OCI-LY7 (cell line): Measurements from ENCODE around the gene CDH3. TPM values are rescaled to one million over a fixed set of nuclear protein-coding genes. Genes with fewer than 3 reads are reported as not detected.

Experiments used
- BruUV-seq: library from RNA; stranded (reverse); fragments of 400-500 nt; replicated peaks from 2 replicates; lab custom pipeline; 2021; lab: Mats Ljungman, UMichigan
- CTCF ChIA-PET: fragments of 300-600 bp; sonication (Branson Sonifier 250); formaldehyde crosslinking; loops from one replicate; lab custom pipeline; 2022; ENCODE audit warnings: antibody characterized with exemption; ENCODE audit not compliant: unreplicated experiment; lab: Charles Lee
- POLR2A ChIA-PET: fragments of 300-600 bp; sonication (Branson Sonifier 250); formaldehyde crosslinking; loops from one replicate; lab custom pipeline; 2022; ENCODE audit warnings: antibody characterized with exemption; lab: Charles Lee
- DNase-seq: peaks from one replicate; pipeline ENCODE4 v3.0.0-alpha.2; 2015; ENCODE audit warnings: low spot score
- H2AFZ ChIP-seq: fragments of 200-600 bp; sonication (generic), shearing (Covaris generic); 2 replicates; pipeline ENCODE4 v1.6.1; 2014; ENCODE audit warnings: mild to moderate bottlenecking, antibody characterized with exemption, low read length, moderate library complexity
- H3K27ac ChIP-seq: fragments of 200-600 bp; sonication (generic); 2 replicates; pipeline ENCODE4 v1.5.1; 2014; ENCODE audit warnings: mixed run types, low read depth, mild to moderate bottlenecking, moderate library complexity, low read length, inconsistent platforms; ENCODE audit not compliant: poor library complexity, severe bottlenecking
- H3K36me3 ChIP-seq: fragments of 200-600 bp; sonication (generic); 2 replicates; pipeline ENCODE4 v1.6.1; 2014; ENCODE audit warnings: mild to moderate bottlenecking, antibody characterized with exemption, low read length, moderate library complexity, mixed read lengths; ENCODE audit not compliant: insufficient read depth
- H3K4me1 ChIP-seq: fragments of 200-600 bp; sonication (generic); 2 replicates; pipeline ENCODE4 v1.5.1; 2014; ENCODE audit warnings: mild to moderate bottlenecking, low read length; ENCODE audit not compliant: insufficient read depth, poor library complexity, severe bottlenecking
- H3K4me2 ChIP-seq: fragments of 200-600 bp; sonication (generic); 2 replicates; pipeline ENCODE4 v1.6.1; 2014; ENCODE audit warnings: mild to moderate bottlenecking, low read length
- H3K4me3 ChIP-seq: fragments of 200-600 bp; sonication (generic); 2 replicates; pipeline ENCODE4 v1.5.1; 2014; ENCODE audit warnings: mild to moderate bottlenecking, low read depth, low read length; ENCODE audit not compliant: poor library complexity, severe bottlenecking
- H3K79me2 ChIP-seq: fragments of 200-600 bp; sonication (generic); 2 replicates; pipeline ENCODE4 v1.6.1; 2016; ENCODE audit warnings: low read depth, mild to moderate bottlenecking, low read length, moderate library complexity, mixed read lengths; ENCODE audit not compliant: insufficient read depth
- H3K9me2 ChIP-seq: fragments of 200-600 bp; sonication (generic); 2 replicates; pipeline ENCODE4 v1.6.1; 2016; ENCODE audit warnings: mild to moderate bottlenecking, low read length, mixed read lengths; ENCODE audit not compliant: insufficient read depth
- H3K9me3 ChIP-seq: fragments of 200-600 bp; sonication (generic); 2 replicates; pipeline ENCODE4 v1.6.1; 2014; ENCODE audit warnings: mild to moderate bottlenecking, mixed run types, low read length, mixed read lengths
- H4K20me1 ChIP-seq: fragments of 200-600 bp; sonication (generic); 2 replicates; pipeline ENCODE4 v1.6.1; 2014; ENCODE audit warnings: mild to moderate bottlenecking, antibody characterized with exemption, low read length, moderate library complexity, mixed read lengths; ENCODE audit not compliant: insufficient read depth
- CTCF ChIP-seq: fragments of 200-600 bp; sonication (generic); conservative IDR thresholded peaks from 2 replicates; pipeline ENCODE4 v1.5.1; 2014; ENCODE audit warnings: mild to moderate bottlenecking, antibody characterized with exemption, low read length, moderate library complexity, mixed read lengths
- EZH2phosphoT487 ChIP-seq: fragments of 200-600 bp; sonication (generic); IDR thresholded peaks from 2 replicates; pipeline ENCODE4 v1.6.1; 2018; ENCODE audit warnings: low read depth, borderline replicate concordance, mild to moderate bottlenecking, mixed run types, antibody characterized with exemption, low read length, moderate library complexity, mixed read lengths
- intact Hi-C: fragments of 100-400 bp; cut with micrococcal nuclease; formaldehyde crosslinking; loops from one replicate; pipeline ENCODE4 v1.10.0; 2022; ENCODE audit not compliant: unreplicated experiment
- total RNA-seq, 2 experiments: library from RNA; depleted of rRNA in 1 of 2; stranded (reverse); fragments of >200 nt in 1 of 2; shearing (Covaris generic) in 1 of 2; gene quantifications; 2 replicates each; pipeline ENCODE4 v1.2.3, GENCODE V29; 2014 to 2022

CDH3 gene
- total RNA-seq, 2 experiments from 2014 or later = 0.06 to 0.46 TPM

DNA sequence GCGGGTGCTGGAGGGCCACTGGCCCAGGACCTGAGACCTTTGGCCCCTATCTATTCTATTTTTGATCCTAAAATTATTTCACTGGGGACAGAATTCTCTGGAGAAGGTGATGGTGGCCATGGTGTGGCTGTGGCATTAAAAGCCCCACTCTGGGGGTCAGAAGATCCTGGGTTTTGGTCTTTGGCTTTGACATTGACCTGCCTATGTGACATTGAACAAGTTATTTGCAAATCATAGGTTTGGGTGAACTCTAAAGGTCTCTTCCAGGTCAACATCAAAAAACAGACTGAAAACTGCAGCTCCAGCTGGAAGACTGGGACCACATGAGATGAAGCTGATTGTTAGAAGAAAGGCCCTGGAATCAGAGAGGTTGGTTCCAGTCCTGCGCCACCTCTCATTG is 89.7 kb downstream of the CDH3 start:
- Histone ChIP-seq H3K27ac (no peak overlapping the region), H3K79me2 (no peaks in the 10 kb centered on the region), H3K36me3 (no peaks in the 10 kb centered on the region), H3K4me2 (no peak overlapping the region), H3K4me1 (peaks cover 2% of the 10 kb centered on the region), H4K20me1 (no peaks in the 10 kb centered on the region), H3K9me3 (no peaks in the 10 kb centered on the region), H3K4me3 (no peak overlapping the region), H2AFZ (no peak overlapping the region), H3K9me2 (no peaks in the 10 kb centered on the region)
- POLR2A ChIA-PET = no interaction called here
- TF ChIP-seq EZH2phosphoT487 (no peak), CTCF (no peak)
- no TSS peak for BruUV-seq
- intact Hi-C loops = no loop called here
- CTCF ChIA-PET = no interaction called here
- DNase-seq = no peak

DNA sequence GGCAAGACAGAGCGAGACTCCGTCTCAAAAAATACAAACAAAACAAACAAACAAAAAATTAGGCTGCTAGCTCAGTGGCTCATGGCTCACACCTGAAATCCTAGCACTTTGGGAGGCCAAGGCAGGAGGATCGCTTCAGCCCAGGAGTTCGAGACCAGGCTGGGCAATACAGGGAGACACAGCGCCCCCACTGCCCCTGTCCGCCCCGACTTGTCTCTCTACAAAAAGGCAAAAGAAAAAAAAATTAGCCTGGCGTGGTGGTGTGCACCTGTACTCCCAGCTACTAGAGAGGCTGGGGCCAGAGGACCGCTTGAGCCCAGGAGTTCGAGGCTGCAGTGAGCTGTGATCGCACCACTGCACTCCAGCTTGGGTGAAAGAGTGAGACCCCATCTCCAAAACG is 91.5 kb downstream of the CDH3 start:
- H3K9me2 ChIP-seq = no peaks in the 10 kb centered on the region
- H3K4me3 ChIP-seq = no peak overlapping the region
- no peaks in the 10 kb centered on the region for H3K9me3 ChIP-seq
- H4K20me1 ChIP-seq = no peaks in the 10 kb centered on the region
- no peak for TF ChIP-seq CTCF
- TF ChIP-seq EZH2phosphoT487 = no peak
- no peaks in the 10 kb centered on the region for H3K36me3 ChIP-seq
- DNase-seq = no peak
- H3K4me2 ChIP-seq = no peak overlapping the region
- H3K27ac ChIP-seq = no peak overlapping the region
- H3K79me2 ChIP-seq = no peaks in the 10 kb centered on the region
- peaks cover 20% of the 10 kb centered on the region for H3K4me1 ChIP-seq
- no TSS peak for BruUV-seq
- intact Hi-C loops = no loop called here
- ChIA-PET CTCF (no interaction called here), POLR2A (interaction anchor here (0.6 kb wide), 1 partner anchor 335 kb away, joined by 3 read pairs; no protein-coding TSS in a partner anchor)
- H2AFZ ChIP-seq = no peak overlapping the region

DNA sequence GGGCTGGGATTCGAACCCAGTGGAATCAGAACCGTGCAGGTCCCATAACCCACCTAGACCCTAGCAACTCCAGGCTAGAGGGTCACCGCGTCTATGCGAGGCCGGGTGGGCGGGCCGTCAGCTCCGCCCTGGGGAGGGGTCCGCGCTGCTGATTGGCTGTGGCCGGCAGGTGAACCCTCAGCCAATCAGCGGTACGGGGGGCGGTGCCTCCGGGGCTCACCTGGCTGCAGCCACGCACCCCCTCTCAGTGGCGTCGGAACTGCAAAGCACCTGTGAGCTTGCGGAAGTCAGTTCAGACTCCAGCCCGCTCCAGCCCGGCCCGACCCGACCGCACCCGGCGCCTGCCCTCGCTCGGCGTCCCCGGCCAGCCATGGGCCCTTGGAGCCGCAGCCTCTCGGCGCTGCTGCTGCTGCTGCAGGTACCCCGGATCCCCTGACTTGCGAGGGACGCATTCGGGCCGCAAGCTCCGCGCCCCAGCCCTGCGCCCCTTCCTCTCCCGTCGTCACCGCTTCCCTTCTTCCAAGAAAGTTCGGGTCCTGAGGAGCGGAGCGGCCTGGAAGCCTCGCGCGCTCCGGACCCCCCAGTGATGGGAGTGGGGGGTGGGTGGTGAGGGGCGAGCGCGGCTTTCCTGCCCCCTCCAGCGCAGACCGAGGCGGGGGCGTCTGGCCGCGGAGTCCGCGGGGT is 92.1 kb downstream of the CDH3 start, which contains the start of gene CDH1:
Gene CDH1, plus strand, starts transcription at position 247 of the 684 bp plus-strand sequence. Its CDS starts 124 bp downstream, at position 371.
- Histone ChIP-seq H4K20me1 (no peaks in the 10 kb centered on the region), H3K4me1 (peaks cover 26% of the 10 kb centered on the region), H3K4me2 (no peak within 1 kb of the TSS), H3K9me2 (no peaks in the 10 kb centered on the region), H3K4me3 (no peak within 1 kb of the TSS), H3K27ac (no peak within 1 kb of the TSS), H3K9me3 (no peaks in the 10 kb centered on the region), H3K36me3 (no peaks in the 10 kb centered on the region), H2AFZ (no peak within 1 kb of the TSS), H3K79me2 (no peaks in the 10 kb centered on the region)
- intact Hi-C loops = no loop called here
- no peak for DNase-seq
- no TSS peak for BruUV-seq
- ChIA-PET CTCF (no interaction called here), POLR2A (no interaction called here)
- no peak for TF ChIP-seq EZH2phosphoT487
- TF ChIP-seq CTCF = no peak
